ENCODE data around the gene ACAD11.

The ACAD11 gene

DNA sequence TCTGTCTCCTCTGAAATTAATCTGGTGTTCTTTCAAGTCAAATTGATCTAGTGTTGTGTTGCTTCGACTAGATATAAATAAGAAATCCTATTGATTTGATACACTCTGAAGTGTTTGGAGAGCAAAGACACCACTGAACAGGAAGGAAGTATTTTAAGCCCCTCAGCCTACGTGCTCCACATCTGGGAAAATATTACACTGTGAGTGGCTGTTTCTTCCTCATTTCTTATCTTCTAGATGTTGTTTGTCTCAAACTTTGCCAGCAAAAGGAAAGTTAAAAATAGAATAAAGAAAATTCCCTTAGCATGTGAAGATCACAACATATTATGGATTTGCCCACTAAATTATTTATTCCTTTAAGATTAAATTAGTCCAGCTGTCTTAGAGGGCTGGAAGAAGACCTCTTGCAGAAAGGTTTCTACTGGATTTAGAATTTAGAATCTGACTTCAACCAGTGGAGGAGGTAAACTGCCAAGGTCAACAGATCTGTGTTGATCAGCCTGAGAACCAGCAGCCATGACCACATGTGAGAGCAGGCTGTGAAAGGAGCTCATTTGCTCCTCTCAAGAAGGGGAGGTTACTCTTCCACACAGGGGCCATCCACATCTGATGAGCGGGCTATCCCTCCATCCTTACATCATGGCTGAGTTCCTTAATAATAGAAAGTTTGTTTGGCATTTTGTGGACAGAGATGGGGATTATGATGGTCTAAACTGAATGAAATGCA, 108.9 kb downstream of the ACAD11 start:
- DNase-seq: no peak

DNA sequence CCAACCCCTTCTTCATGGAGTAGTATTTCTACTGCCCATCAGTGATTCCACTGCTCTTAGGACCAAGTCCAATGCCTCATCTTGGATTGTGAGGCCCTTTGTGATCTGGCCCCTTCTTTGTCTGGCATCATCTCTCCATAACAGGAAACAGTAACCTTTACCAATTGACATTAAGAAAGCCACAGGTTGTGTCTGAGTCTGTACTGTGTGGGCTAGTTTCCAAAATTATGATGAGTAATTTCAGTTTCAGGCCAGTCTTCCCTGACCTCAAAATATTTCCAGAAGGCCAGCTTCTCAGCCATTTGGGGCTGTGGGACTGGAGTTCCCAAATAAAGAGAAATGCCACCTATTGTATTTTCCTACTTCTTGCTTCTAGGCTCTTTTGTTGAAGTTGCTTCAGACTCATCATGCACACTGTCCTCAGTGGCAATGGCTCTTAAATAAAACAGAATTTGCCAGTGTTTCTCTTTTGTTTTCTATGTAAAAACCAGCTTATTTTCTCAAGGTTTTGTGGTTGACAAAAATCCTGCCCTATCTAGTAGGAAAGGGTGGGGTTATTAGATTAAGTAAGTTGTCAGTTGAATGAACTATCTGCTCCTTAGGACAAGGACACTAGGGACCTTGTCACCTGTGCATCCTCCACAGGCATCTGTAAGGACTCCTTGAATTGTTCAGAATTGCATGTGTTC, 109.6 kb downstream of the ACAD11 start:
- peak; percentile 44 for DNase-seq

DNA sequence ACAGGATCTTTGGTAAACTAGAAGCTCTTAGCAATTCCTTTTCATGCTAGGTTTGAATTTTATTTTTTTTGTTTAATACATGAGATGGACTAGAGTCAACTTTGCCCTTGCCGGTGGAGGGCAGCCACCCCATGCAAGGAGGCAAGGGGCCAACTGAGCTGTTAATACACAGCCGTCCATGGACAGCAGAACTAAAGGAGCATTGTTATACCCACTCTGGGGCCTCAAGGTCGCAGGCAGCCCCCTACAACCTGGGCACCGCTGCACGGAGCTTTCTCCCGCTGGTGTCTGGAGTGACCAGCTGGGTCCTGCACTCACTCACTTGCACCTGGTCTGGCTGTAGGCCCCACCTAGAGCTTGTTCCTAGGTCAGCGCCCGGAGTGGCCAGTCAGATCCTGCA, 110.4 kb downstream of the ACAD11 start:
- DNase-seq: no peak

- DNase-seq: no peak
These were observed 114.1 kb downstream of the ACAD11 start for GRCh38 chr3:132545471-132545870.

- DNase-seq: no peak
These were observed 115.5 kb downstream of the ACAD11 start for GRCh38 chr3:132544130-132544529.

- DNase-seq: no peak
These were observed 116.4 kb downstream of the ACAD11 start for GRCh38 chr3:132543011-132543739.

DNA sequence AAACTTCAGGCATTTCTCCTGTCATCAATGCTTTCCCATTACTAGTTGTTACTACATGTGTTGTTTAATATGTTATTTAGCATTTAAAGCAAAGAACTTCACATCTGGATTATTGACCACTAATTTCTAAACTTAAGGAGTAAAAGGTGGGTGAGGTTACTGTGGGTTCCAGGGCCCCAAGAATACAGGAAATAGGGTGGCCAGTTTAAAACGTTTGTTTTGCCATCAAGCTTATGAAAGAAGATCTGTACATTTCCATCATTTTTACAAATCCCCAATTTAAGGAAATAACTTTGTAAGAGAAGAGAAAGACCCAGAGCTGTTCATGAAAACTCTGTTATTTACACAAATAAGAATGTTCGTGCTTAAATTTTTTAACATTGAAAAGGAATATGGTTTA, 117.0 kb downstream of the ACAD11 start:
- no peak for DNase-seq

DNA sequence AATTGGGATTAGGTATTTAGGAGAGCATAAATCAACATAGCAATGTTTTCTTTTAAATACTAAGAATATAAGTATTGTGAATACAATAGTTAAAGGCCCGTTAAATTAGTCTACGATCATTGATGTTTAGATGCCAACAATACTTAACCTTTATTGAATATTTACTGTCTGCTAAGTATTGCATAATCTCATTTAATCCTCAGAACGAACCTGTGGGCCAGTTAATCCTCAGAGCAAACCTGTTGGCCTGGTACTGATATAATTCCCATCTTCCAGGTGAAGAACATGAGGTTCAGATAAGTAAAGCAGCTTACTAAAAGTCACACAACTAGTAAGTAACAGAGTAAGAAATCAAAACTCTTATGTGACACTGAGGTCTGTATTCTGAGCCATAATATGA, 119.9 kb downstream of the ACAD11 start:
- no peak for DNase-seq

DNA sequence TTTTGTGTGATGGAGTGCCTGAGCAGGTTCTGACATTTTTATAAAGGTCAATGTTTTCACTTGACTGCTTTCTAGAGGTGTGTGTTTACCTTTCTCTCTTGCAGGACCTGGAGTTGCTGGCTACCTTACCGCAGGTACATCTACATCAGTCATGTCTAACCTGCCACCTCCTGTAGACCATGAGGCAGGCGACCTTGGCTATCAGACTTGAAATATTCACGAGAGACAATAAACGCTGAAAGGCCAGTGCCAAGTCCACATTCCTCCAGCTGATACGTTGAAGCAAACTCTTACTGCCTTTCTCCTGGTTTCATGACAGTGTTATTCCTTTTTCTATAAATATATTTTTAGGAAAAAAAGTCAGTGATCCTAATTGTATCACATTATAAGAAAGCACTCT, 121.5 kb downstream of the ACAD11 start:
- no peak for DNase-seq

DNA sequence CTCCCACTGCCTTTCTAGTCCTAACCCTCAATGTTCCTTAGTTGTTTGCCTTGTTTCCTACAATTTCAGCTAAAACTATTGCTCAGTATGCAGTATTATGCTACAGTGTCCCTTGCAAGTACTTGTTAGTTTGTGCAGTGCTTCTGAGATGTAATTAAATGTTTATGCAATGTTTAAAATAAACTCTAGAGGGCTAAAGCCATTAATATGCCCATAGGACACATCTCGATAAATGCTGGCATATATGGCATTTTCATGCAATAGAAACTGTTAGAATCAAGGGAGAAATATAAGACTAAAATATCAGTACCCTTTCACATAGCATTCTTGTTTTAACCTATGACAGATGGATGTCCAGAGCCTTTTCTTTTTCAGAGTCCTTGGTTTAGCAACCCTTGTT, 122.3 kb downstream of the ACAD11 start:
- no peak for DNase-seq

- no peak for DNase-seq
These were observed 123.0 kb downstream of the ACAD11 start for GRCh38 chr3:132536442-132537153.

DNA sequence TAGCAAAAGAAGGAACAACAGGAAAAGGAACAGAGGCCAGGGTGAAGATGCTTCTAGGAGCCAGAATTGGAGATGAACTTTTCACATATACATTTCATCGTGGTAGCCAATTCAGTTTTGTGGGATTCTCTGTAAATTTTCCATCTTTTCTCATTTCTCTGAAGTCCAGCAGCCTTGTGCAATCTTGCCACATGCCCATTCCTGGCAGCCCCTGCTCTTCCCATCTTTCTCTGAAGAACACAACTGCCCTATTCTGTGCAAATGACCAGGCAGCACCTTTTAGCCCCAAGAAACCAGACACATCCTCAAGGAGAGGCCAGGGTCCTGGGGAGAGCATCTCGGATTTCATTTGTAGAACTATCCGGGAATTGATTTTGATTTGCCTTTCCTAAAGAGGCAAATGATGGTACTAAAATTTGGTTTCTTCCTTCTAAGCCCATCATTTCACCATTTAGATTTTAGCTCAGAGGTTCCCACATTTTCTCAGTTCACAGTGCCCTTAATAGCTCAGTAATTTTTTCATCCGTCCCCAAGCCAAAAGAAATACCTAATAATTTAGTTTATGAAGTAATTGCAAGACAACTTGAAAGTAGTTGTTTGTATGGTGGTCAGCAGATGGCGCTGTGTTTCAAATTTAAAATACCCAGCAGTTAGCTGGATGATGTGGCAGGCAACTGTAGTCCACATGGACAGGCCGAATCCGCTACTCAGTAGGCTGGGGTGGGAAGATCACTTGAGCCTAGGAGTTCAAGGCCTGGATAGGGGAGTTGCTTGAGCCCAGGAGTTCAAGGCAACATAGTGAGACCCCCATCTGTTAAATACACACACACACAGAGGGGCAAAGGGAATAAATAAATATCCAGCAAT, 123.8 kb downstream of the ACAD11 start:
- DNase-seq: peak; percentile 54

- DNase-seq: no peak
These were observed 129.0 kb downstream of the ACAD11 start for GRCh38 chr3:132530624-132531023.

GRCh38 chr3:132522353-132522752, 137.3 kb downstream of the ACAD11 start:
- peak; percentile 26 for DNase-seq

DNA sequence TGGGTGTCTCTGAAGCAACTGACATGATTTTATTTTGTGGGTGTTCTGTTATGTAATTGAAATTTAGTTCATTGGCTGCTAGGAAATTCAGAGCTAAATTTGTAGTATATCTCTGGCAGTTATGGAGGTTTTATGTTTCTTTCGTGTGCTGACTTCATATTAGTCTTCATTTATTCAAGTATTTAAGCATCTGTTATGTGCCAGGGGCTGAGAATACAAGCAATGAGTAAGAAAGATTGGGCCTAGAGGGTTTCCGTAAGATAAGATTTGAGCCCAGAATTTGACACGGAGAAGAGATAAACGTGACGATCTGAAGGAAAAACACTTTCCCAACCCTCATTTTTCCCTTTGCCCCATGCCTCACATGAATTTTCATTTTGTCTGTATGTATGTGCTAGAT, 137.7 kb downstream of the ACAD11 start:
- no peak for DNase-seq

- DNase-seq: no peak
These were observed 139.7 kb downstream of the ACAD11 start for GRCh38 chr3:132519914-132520313.

DNA sequence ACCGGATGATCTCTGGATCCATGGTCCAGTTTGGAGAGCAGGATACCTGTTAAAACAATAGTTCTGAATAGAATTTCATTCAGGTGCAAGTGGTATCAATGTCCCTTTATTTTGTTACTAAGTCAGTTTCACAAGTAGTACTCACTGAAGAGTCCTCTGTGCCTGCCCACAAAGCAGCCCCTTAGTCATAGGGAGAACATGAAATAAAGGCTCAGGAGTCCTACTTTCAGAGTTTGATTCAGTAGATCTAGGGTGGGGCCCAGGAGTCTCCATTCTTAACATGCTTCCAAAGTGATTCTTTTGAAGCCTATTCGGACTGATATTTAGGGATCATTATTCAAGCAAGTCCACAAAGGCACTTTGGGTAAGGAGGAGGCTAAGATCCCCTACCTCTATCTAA, 142.3 kb downstream of the ACAD11 start:
- DNase-seq: no peak

DNA sequence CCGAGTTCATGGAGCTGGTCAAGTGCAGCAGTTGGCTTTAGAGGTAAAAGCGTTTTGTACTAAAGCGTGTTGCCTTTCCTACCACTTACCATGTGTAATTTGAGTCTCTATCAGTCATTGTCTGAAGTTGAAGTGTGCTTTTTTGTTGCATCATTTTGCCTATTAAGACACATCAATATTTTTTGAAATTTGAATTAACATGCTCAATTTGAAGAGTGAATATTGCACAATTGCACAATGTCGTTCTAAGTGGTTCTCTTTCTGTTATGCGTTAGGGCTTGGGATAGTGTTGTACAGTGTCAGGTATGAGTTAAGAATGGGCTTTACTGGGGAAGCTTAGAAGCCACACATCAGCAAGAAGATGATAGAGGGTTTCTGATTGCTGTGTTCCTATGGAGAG, 146.6 kb downstream of the ACAD11 start:
- DNase-seq: no peak

DNA sequence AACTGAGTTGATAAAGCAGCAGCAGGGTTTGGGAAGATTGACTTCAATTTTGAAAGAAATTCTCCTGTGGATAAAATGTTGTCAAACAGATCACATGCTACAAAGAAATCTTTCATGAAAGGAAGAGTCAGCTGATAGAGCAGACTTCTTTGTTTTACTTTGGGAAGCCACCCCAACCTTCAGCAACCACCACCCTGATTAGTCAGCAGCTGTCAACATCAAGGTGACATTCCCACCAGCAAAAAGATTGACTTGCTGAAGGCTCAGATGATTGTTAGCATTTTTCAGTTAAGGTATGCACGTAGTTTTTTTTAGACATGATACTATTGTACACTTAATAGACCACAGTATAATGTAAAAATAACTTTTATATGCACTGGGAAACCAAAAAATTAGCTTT, 150.1 kb downstream of the ACAD11 start:
- DNase-seq: no peak

GRCh38 chr3:132509096-132509495, 150.5 kb downstream of the ACAD11 start:
- no peak for DNase-seq

Data from RPMI8226 (cell line).